DMS79 (cell line): Measurements from ENCODE around the gene SSR1.
A peak's percentile ranks its signal among the peaks of the same experiment; 100 is the strongest.

Experiments
- DNase-seq: peaks from one replicate; lab custom pipeline; 2025; lab: John Stamatoyannopoulos, UW

Gene SSR1

DNA sequence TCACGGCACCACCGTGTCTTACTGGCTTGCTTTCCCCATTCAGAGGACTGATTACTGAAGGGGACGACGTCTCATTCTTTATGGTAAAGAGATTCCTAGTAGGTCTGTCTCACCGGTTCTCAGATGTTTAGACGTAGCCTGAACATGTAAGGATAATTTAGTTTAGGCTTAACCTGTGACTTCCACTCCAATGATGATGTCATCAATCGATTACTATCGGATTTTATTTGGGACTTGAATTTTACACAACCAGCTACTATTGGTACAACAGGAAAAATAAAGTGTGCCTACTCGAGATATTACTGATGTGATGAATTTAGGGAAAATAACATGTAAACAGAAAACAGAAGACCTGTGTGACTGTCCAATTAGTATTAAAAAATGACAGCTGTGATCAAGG lies 4.5 kb upstream of the SSR1 start:
- DNase-seq: no peak

DNA sequence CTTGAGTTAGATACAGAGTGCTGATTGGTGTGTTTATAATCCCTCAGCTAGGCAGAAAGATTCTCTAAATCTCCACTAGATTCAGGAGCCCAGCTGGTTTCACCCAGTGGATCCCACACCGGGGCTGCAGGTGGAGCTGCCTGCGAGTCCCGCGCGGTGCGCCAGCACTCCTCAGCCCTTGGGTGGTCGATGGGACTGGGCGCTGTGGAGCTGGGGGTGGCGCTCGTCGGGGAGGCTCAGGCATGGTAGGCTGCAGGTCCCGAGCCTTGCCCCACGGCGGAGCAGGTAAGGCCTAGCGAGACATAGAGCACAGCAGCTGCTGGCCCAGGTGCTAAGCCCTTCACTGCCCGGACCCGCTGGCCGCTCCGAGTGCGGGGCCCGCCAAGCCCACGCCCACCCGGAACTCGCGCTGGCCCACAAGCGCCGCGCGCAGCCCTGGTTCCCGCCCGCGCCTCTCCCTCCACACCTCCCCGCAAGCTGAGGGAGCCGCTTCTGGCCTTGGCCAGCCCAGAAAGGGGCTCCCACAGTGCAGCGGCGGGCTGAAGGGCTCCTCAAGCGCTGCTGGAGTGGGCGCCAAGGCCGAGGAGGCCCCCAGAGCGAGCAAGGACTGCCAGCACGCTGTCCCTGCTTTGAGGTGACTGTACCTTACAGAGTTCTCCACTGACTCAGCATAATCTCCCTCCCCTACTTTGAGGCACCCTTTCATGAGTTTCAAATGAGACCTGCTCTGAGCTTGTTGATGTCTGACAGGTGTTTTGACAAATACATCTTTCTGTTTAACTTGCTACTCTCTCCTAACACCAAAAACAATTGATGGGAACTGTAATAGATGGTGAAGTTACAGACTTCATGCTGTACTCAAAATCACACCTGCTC lies 3.9 kb upstream of the SSR1 start:
- no peak for DNase-seq

DNA sequence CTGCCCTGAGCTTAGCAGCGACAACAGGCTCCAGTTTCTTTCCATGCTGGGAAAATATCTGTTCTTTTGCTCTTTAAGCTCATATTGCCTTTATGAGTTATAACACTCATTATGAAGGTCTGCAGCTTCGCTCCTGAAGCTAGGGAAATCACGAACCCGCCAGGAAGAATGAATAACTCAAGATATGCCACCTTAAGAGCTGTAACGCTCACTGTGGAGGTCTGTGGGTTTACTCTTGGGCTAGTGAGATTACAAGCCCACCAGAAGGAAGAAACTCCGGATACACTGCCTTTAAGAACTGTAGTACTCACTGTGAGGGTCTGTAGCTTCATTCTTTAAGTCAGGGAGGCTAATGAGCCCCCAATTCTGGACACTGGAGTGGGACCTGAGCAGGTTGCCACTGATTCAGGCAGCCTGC lies 3.0 kb upstream of the SSR1 start:
- DNase-seq: no peak

DNA sequence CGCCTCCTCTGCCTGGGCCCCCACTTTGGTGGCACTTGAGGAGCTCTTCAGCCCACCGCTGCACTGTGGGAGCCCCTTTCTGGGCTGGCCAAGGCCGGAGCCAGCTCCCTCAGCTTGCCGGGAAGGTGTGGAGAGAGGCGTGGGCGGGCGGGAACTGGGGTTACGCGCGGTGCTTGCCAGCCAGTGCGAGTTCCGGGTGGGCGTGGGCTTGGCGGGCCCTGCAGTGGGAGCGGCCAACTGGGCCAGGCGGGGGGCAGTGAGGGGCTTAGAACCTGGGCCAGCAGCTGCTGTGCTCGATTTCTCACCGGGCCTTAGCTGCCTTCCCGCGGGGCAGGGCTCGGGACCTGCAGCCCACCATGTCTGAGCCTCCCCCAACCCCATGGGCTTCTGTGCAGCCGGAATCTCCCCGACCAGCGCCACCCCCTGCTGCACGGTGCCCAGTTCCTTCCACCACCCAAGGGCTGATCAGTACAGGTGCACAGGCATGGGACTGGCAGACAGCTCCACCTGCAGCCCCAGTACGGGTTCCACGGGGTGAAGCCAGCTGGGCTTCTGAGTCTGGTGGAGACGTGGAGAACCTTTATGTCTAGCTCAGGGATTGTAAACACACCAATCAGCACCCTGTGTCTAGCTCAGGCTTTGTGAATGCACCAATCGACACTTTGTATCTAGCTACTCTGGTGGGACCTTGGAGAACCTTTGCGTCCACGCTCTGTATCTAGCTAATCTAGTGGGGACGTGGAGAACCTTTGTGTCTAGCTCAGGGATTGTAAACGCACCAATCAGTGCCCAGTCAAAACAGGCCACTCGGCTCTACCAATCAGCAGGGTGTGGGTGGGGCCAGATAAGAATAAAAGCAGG lies 2.3 kb upstream of the SSR1 start:
- DNase-seq: peak; percentile 14

DNA sequence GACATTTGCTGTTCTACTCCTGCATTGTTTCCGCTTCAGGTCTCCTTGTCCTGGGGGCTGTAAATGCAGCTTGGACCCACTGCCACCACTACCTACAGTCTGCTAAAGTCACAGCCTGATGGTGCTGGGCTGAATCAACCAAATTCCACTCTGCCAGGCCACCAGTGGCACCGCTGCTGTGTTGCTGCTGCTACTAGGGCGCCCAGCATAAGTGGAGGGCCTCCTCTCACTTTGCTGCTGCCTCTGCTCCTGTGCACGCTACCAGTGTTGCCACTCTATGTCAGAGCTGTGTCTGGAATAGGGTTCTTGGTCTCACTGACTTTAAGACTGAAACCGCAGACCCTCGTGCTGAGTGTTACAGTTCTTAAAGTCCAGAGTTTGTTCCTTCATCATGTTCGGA lies 1.4 kb upstream of the SSR1 start:
- DNase-seq: peak; percentile 7

DNA sequence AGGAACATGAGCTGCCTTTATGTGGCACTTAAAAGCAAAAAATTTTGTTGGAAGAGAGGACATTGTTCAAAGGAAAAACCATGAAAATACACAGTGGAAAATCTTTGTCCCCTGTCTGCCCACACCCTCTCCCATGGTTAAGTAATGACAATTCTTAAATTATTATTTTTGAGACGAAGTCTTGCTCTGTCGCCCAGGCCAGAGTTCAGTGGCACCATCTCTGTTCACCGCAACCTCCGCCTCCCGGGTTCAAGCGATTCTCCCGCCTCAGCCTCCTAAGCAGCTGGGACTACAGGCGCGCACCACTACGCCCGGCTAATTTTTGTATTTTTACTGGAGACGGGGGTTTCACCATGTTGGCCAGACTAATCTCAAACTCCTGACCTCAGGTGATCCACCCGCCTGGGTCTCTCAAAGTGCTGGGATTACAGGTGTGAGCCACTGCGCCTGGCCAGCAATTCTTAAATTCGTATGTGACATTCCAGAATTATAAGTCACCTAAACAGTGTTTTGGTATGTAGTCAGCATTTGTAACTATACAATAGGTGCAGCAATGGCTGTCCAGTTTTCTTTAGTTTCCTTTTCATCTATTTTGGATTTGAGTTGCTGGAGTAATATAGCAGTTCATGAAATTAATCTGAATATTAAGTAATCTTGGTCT lies 636 bp upstream of the SSR1 start:
- no peak for DNase-seq

DNA sequence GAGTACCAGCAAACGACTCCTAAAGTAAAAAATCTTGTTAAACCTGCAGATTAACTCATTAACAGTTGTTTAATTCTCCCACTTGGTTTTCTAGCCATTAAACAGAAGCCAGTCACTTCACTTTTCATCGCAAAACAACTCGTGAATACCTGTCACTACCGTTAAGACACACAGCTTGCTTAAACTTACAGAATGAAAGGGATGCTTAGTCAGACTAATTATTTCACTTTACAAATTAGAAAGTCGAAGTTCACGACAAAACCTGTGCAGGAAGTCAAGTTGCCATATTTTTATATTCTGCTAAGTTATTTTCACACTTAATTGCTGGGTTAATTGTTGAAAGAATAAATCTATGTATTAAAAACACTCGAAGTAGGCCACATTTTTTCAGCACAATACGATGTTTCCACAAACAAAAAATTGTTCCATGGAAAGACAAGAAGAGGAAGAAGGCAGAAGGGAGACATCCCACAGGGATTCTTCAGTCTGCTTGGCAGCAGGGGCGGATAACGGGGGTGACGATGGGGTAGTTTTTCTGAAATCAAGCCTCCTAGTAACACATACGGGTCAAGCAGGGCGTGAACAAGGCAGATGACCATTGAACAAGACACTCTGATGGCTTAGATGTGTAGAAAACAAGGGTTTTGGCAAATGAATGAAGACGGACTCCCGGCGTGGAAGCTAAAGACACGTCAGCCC lies 933 bp downstream of the SSR1 start:
- no peak for DNase-seq

DNA sequence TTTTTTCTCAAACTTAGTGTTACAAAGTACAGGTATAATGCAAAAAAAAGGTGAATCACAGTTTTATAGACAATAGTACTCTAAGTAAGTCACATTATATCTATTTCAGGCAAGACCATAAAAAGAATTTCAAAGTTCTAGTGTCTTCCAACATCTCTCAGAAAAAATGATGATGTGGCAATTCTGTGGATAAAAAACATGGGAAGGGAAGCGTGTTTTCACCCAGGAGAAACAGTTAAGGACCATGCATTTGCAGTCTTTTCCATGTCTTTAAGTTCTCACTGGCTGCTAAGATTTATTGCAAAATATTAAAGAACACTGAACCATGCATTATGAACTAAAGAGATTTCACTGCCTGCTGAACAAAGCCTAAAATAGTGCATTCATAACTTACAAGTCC lies 1.8 kb downstream of the SSR1 start:
- no peak for DNase-seq

DNA sequence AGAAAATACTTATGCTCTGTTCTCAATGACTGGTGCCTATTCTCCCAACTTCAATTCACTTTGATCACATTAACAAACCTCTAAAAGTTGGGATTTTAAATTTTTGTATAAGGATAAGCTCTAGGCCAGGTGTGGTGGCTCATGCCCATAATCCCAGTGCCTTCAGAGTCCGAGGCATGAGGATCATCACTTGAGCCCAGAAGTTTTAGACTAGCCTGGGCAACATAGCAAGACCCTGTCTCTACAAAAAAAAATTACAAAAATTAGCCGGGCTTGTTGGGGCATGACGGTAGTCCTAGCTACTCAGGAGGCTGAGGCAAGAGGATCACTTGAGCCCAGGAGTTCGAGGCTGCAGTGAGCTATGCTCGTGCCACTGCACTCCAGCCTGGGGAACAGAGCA lies 3.9 kb downstream of the SSR1 start:
- no peak for DNase-seq

DNA sequence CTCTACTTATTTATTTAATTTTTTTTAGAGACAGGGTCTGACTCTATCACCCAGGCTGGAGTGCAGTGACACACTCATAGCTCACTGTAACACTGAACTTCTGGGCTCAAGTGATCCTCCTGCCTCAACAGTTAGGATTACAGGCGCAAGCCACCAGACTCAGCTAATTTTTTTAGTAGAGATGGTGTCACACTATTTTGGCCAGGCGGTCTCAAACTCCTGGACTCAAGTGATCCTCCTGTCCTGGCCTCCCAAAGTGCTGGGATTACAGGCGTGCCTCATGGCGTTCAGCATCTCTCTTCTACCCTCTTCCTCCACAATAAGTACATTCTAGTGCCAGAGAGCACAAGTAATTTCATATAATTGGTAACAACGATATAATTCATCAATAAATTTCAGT lies 5.5 kb downstream of the SSR1 start:
- no peak for DNase-seq

DNA sequence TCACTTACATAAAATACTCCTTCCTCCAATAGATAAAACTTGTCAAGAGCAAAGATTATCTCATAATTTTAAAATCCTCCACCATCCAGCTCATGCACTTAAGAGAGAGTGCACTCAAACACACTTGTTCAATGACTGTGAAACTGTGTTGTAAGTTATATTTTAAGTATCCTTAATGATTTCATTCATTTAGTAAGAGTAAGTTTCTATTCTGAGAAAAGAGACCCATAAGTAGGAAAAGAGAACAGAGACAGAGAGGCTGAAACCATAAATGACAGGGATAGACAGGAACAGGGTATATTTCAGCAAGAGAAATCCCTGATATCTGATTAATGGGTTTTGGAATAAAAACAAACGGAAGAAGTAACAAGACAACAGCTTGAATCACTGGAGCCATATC lies 8.2 kb downstream of the SSR1 start:
- DNase-seq: no peak

DNA sequence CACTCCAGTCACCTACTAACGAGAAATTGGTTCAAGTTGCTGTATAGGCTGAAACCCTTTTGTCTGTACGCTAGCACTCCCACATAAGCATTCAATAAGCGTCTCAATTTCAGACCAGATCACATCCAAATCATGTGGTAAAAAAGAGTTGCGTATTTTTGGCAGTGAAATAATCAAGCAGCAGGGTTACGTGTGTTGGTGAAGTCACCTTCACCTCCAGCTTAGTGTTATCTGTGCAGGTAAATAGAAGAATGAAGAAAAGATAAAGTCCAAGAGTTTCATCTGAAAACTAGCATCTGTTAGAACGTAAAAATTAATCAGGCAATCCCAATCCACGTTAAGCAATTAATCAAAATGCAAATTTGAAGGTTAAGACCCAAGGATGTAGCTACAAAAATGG lies 11.3 kb downstream of the SSR1 start:
- DNase-seq: no peak

DNA sequence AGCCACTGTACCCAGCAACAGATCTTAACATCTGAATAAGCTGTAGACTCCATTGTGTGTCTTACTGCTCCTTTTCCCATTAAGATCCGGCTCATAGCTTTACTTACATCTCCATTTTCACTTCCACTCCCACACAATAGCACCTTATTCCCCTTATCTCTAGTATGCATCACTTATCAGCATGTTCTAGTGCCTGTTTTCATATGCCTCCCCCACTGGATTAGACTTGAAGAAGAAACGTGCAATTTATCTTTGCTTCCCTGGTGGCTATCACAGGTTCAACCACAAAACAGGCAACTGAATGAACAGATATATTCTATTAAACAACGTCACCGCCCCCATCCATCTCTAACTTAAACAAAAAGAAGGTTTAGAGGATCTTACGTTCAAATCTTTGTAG lies 12.1 kb downstream of the SSR1 start:
- no peak for DNase-seq

DNA sequence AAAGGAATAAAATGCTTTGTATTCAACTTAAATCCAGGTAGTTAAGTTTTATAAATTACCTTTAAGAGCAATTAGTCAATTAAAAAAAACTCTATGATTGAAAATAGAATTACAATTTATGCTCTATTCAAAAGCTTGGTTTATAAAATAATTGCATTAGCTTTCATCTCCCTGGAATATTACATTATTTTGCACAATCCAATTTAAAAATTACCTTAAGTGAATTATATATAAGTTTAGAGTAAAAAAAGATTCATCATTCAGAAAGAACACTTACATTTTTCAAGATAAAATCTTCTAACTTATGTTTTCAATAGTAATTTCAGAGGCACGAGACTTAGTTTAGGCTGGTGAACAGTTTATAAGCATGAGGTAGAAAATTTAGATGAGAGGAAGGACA lies 14.9 kb downstream of the SSR1 start:
- DNase-seq: no peak

DNA sequence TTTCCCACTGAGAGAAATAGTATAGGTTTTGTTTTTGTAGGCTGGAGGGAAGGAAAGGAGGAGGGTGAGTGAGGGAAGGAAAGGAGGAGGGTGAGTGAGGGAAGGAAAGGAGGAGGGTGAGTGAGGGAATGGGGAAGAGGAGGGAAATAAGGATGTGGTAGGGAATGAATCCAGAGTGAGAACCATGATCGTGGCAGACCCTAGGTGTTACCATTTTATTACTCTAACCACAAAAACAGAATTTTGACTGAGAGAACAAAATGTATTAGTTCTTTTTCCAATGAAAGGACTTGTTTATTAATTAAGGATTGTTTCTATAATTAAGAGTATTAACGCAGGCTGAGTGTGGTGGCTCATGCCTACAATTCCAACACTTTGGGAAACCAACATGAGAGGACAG lies 16.4 kb downstream of the SSR1 start:
- no peak for DNase-seq

DNA sequence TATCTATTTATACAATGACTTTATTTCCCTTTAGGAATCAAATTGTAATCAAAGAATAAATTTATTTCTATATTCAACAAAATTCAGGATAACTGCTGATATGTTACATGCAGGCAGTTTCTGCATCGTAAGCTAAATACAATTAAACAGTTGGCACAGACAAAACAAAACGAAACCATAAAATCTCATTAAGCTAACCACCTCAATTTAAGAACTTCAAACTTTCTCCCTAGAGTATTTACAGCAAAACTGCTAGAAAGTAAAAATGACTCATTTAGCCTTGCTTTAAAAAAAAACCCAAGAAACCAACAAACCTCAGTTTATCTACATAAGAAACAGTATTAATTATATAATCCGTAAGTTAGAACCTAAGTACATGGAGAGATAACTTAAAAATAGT lies 17.1 kb downstream of the SSR1 start:
- no peak for DNase-seq

DNA sequence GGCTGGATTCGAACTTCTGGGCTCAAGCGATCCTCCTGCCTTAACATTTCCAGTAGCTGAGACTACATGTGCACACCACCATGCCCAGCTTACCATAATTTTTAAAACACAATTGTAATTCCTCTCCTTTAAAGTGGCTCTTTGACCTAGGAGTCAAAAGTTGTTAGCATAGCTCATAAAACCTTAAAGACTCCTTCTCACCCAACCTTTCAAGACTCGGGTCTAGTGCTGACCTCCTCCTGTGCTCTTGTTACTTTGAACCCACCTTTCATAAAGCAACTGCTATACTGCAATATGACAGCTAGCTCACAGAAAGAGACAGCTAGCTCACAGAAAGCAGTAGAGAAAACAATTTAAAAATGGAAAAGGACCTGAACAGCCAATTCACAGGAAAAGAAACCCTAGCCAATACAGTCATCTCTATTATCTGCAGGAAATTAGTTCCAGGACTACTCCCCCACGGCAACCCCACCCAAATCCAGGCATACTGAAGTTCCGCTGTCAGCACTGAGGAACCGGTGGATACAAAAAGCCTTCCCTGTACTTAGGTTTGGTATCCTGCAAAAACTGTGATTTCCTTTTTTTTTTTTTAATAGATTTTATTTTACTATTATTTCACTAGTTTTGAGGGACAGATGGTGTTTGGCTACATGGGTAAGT lies 20.3 kb downstream of the SSR1 start:
- no peak for DNase-seq

DNA sequence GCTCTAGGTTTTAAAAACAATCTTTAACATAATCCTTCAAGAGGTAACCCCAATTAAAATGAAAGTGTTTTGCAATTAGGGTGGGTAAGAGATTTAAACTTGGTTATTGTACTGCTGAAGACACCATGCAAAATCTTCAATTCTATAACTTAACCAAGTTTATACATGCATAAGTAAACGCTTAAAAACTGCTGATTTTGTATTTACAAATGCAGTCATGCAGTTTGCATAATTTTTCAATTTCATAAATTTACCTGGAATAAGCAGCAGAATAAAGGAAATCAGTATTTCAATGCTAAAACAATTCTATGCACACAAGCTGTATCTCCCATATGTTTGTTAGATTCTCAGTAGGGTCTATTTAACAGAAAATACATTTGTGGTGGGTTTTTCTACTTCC lies 22.9 kb downstream of the SSR1 start:
- DNase-seq: no peak

DNA sequence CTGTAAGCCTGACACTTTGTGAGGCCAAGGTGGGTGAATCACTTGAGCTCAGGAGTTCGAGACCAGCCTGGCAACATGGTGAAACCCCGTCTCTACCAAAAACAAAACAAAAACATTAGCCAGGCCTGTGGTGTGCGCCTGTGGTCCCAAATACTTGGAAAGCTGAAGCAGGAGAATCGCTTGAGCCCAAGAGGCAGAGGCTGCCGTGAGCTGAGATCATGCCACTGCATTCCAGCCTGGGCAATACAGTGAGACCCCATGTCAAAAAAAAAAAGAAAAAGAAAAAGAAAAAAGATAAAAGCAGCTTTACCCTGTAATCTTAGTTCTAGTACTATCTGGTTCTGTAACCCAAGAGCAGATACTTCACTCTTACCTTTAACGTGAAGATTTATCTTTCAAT lies 27.6 kb downstream of the SSR1 start:
- DNase-seq: no peak

DNA sequence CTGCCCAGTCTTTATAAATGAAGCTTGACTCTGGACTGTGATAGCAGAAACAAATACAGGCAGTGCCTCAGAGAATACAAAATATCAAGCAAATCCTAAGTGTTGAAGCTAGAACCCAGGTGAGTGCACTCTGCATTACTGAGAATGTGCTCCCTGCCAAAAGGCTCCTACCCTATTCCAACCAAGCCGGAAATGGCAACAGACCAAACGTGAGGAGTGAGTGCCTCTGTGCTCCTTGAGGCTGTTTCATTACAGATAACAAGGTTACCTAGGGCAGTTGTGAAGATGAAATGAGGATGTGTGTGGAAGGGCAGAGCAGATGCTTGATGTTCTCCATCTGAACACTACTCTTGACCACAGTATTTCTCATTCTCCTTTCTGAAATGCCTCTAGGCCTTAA lies 29.3 kb downstream of the SSR1 start:
- no peak for DNase-seq

DNA sequence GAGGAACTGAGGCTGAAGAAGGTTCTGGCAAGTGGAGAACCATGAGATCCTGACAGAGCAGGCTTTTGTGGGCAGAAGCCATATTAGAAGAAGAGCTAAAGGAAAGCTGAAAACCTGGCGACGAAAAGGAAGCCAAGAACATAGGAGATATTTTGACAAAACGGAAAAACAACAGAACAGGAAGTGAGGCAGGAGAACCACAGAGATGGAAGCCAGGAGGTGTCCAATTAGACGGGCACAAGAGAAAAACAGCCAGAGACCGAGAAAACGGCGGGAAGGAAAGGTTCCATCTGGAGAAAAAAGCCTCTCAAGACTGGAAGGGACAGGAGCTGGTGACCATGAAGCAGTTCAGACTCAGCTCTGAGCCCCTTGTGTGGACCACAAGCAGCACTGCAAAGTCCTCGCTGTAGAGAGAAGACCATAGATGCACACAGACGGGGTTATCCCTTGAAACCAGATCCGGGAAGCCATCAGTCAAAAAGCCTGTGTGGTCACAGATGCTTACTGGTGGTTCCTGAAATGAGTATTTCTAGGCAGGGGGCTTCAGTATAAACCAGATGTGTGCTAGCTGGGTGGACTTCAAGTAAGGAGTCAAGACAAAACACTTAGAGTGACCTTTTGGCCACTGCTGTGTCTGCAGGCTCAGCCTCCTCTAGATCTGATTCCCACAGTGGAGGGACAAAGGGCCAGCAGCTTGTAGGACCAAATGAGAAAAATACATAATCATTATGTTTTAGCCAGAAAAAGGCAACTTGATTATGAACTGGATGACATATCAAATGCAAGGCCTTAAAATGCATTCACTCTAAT lies 30.7 kb downstream of the SSR1 start:
- no peak for DNase-seq
